ENCODE data around the gene C11orf52. TPM values are rescaled to one million over a fixed set of nuclear protein-coding genes. Genes with fewer than 3 reads are reported as not detected.
A peak's percentile ranks its signal among the peaks of the same experiment; 100 is the strongest.

The C11orf52 gene
- total RNA-seq, 1 donor from 2014 or later: 0.62 TPM

- no peak for DNase-seq (ENCODE audit: extremely low spot score, unreplicated experiment)
- H3K27me3 Mint-ChIP-seq (ENCODE audit: unreplicated experiment): no peaks in the 10 kb centered on the region
- TF ChIP-seq CTCF (IDR thresholded peaks at IDR 0.05): no peak
Observed at GRCh38 chr11:111937844-111938243, 19.1 kb downstream of the C11orf52 start.

GRCh38 chr11:111938687-111939160 is 20.0 kb downstream of the C11orf52 start:
- DNase-seq (ENCODE audit: extremely low spot score, unreplicated experiment): peak; percentile 44
- no peaks in the 10 kb centered on the region for H3K27me3 Mint-ChIP-seq (ENCODE audit: unreplicated experiment)
- no peak for TF ChIP-seq CTCF (IDR thresholded peaks at IDR 0.05)
- no peaks in the 10 kb centered on the region for H3K36me3 Mint-ChIP-seq (ENCODE audit: unreplicated experiment)
- peak overlapping the region; percentile 78 for H3K27ac Mint-ChIP-seq (ENCODE audit: unreplicated experiment)
- no peaks in the 10 kb centered on the region for H3K9me3 Mint-ChIP-seq (ENCODE audit: unreplicated experiment)
- H3K4me1 Mint-ChIP-seq (ENCODE audit: unreplicated experiment): peaks cover 37% of the 10 kb centered on the region
- H3K4me3 Mint-ChIP-seq (ENCODE audit: unreplicated experiment): peak overlapping the region; percentile 70

More at GRCh38 chr11:111937844-111938243, 19.1 kb downstream of the C11orf52 start:
- Mint-ChIP-seq H3K4me1 (ENCODE audit: unreplicated experiment) (peaks cover 35% of the 10 kb centered on the region), H3K36me3 (ENCODE audit: unreplicated experiment) (no peaks in the 10 kb centered on the region), H3K4me3 (ENCODE audit: unreplicated experiment) (peak overlapping the region; percentile 70), H3K9me3 (ENCODE audit: unreplicated experiment) (no peaks in the 10 kb centered on the region), H3K27ac (ENCODE audit: unreplicated experiment) (peak overlapping the region; percentile 27)

- Mint-ChIP-seq H3K4me3 (ENCODE audit: unreplicated experiment) (no peak overlapping the region), H3K4me1 (ENCODE audit: unreplicated experiment) (peaks cover 50% of the 10 kb centered on the region), H3K27me3 (ENCODE audit: unreplicated experiment) (no peaks in the 10 kb centered on the region)
Observed at GRCh38 chr11:111939836-111940604, 21.3 kb downstream of the C11orf52 start.

GRCh38 chr11:111941963-111942362 is 23.2 kb downstream of the C11orf52 start:
- no peaks in the 10 kb centered on the region for H3K36me3 Mint-ChIP-seq (ENCODE audit: unreplicated experiment)
- TF ChIP-seq CTCF (IDR thresholded peaks at IDR 0.05): no peak
- H3K27me3 Mint-ChIP-seq (ENCODE audit: unreplicated experiment): no peaks in the 10 kb centered on the region
- DNase-seq (ENCODE audit: extremely low spot score, unreplicated experiment): peak; percentile 40
- no peaks in the 10 kb centered on the region for H3K9me3 Mint-ChIP-seq (ENCODE audit: unreplicated experiment)
- no peak overlapping the region for H3K4me3 Mint-ChIP-seq (ENCODE audit: unreplicated experiment)
- H3K27ac Mint-ChIP-seq (ENCODE audit: unreplicated experiment): no peak overlapping the region
- H3K4me1 Mint-ChIP-seq (ENCODE audit: unreplicated experiment): peaks cover 47% of the 10 kb centered on the region

More at GRCh38 chr11:111939836-111940604, 21.3 kb downstream of the C11orf52 start:
- no peaks in the 10 kb centered on the region for H3K36me3 Mint-ChIP-seq (ENCODE audit: unreplicated experiment)
- no peak overlapping the region for H3K27ac Mint-ChIP-seq (ENCODE audit: unreplicated experiment)
- TF ChIP-seq CTCF (IDR thresholded peaks at IDR 0.05): no peak
- DNase-seq (ENCODE audit: extremely low spot score, unreplicated experiment): peak; percentile 23
- no peaks in the 10 kb centered on the region for H3K9me3 Mint-ChIP-seq (ENCODE audit: unreplicated experiment)

GRCh38 chr11:111942829-111943228 is 24.1 kb downstream of the C11orf52 start:
- TF ChIP-seq CTCF (IDR thresholded peaks at IDR 0.05): no peak
- no peaks in the 10 kb centered on the region for H3K36me3 Mint-ChIP-seq (ENCODE audit: unreplicated experiment)
- no peaks in the 10 kb centered on the region for H3K27me3 Mint-ChIP-seq (ENCODE audit: unreplicated experiment)
- DNase-seq (ENCODE audit: extremely low spot score, unreplicated experiment): peak; percentile 4
- no peak overlapping the region for H3K27ac Mint-ChIP-seq (ENCODE audit: unreplicated experiment)
- peaks cover 43% of the 10 kb centered on the region for H3K4me1 Mint-ChIP-seq (ENCODE audit: unreplicated experiment)
- H3K4me3 Mint-ChIP-seq (ENCODE audit: unreplicated experiment): no peak overlapping the region
- no peaks in the 10 kb centered on the region for H3K9me3 Mint-ChIP-seq (ENCODE audit: unreplicated experiment)
